Activated gamma-delta T cell treated with Interleukin-2 at 50 U/mL for 16 hours (primary cell): ENCODE data around the gene UBQLN4.
"Not testable (repeated sequence)": the region's sequence is repeated elsewhere in the genome, so short reads cannot be mapped to it uniquely, and the experiment has no call there.

ENCODE experiments used
- DNase-seq: peaks from one replicate; pipeline ENCODE4 v3.0.0-alpha.2; 2020

The UBQLN4 gene

DNA sequence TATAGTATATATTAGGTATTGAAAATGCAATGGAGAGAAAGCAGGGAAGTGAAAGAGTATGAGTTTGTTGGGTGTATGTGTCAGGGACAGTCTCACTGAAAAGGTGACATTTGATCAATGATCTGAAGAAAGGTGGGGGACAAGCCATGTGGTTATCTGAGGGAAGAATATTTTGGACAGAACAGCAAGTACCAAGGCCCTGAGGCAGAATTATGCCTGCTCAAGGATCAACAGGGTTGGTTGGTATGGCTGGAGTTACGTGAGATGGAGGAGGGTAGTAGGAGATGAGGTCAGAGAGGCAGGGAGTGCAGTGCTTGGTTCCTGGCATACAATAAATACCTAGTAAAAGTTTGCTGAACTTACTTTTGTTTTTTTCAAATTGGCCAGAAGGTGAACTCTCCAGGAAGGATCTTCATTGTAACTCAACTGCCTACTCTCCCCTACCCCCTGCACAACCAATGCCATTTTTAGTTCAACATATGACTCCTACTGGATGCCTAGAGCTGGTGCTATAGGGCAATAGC is 2.8 kb upstream of the UBQLN4 start:
- DNase-seq = no peak

- DNase-seq = no peak
Observed at GRCh38 chr1:156055281-156056048, 1.9 kb upstream of the UBQLN4 start.

DNA sequence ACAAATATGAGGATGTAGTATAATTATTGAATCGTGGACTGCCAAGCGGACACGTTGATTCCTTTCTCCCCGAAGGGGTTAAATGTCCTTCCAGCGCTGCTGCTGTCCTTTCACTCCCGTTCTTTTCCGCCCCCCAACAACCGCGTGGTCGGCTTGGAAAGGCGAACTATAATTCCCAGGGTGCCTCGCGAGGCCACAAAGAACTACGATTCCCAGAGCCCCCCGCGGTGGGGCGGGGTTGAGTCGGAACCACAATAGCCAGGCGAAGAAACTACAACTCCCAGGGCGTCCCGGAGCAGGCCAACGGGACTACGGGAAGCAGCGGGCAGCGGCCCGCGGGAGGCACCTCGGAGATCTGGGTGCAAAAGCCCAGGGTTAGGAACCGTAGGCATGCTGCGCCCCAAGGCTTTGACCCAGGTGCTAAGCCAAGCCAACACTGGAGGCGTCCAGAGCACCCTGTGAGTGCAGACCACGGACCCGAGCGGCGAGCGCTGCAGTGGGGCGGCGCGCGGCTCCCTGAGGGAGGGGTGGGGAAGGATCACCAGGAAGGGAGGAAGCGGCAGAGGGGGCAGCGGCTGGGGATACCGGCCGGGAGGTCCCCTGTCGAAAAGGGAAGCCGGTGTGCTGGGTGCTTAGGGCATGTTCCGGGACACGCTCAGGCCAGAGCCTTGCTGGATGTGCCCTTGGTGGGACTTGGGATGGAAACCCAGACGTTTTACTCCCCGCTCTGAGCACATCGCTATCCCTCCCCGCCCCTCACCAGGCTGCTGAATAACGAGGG is 1.1 kb upstream of the UBQLN4 start, which contains the start of gene LAMTOR2:
TSS of gene LAMTOR2 (plus strand) at position 283 of the 781 bp plus-strand sequence. CDS start at position 391, 108 bp downstream.
- DNase-seq = peak; percentile 95

DNA sequence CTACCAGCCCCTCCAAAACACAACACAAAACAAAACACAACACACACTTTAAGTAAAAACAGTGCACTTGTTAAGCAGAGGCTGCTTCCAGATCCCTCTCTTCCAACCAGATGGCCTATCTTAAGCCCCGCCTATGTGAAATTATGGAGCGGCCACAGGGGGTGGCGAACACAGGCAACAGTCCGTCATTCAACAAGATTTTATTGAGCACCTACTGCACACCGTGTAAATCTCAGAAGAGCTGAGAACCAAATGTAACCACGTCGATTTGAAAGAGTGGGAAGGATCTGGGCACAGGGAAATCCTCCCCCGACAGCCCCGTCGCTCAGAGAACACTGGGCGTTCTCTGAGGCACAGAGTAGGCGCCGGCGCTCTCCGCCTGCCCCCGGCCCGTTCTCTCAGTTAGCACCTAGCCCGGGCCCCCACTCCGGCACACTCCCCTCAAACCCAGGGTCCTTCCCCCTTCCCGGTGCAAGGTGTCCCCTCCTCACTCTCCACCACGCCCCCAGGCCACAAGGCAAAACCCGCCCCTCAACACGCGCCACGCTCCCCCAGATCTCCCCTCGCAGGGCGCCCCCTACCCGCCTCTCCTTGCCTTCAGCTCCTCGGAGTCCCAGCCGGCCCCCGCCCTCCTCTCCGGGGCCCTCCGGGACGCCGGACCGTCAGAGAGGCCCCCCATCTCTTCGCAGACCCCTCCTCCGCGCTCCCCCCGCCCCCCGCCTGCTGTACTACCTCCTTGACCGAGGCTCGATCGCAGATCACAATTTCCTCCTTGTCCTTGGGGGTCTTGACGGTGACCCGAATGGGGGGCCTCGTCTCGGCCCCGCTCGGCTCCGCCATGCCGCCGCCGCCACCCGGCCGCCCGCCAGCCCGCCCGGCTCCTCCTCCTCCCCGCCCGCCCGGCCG is 483 bp downstream of the UBQLN4 start:
- peak; percentile 62 for DNase-seq

GRCh38 chr1:156051011-156051725 is 2.4 kb downstream of the UBQLN4 start:
- DNase-seq = no peak

- DNase-seq = no peak
Observed at GRCh38 chr1:156050376-156050775, 3.2 kb downstream of the UBQLN4 start.

DNA sequence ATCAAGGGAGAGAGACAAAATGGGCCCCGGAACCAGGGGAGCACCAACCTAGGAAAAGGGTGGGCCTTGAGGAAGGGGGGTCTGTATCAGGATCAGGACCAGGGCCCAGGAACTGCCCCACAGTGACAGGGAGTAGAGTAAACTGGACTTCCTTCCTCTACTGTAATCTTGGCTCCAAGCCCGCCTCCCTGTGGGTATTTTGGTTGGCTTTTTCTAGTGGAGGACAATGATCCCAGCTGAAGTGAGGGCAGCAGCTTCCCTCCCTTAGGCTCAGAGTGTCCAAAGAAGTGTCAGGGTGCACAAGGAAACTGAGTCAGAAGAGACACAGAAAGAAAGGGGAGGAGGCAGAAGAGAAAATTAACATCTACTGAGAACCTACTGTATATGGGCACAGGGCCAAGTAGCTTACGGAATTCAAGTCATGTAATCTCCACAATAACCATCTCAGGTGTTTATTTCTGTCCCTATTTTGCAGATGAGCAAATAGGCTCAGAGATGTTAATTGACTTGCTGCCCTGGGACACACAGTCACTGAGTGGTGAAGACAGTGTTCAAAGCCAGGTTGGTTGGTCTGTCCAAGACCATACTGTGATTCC is 4.8 kb downstream of the UBQLN4 start:
- DNase-seq = no peak

DNA sequence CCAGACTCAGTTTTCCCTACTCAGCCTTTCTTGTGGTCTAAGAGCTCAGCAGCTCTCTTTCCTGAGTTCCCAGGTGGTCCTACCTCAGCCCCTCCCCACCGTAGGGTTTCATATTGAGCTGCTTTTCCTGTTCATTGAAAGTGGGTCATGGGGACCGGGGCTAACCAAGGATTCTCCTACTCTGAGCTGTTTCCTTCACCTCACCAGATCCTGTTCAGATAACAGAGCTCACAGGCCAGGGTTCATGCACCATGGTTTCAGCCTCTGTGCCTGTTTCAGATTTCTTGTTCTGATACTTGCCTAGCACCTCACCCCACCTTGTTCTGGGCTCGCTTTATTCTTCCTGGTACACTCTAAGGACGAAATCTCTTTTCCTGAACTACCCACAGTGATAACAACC is 8.5 kb downstream of the UBQLN4 start:
- no peak for DNase-seq

- no peak for DNase-seq
Observed at GRCh38 chr1:156042828-156043227, 10.8 kb downstream of the UBQLN4 start.

GRCh38 chr1:156034991-156035390 is 18.6 kb downstream of the UBQLN4 start:
- not testable (repeated sequence) for DNase-seq

- no peak for DNase-seq
Observed at GRCh38 chr1:156033011-156033410, 20.6 kb downstream of the UBQLN4 start.

GRCh38 chr1:156026588-156026987 is 27.0 kb downstream of the UBQLN4 start:
- no peak for DNase-seq

DNA sequence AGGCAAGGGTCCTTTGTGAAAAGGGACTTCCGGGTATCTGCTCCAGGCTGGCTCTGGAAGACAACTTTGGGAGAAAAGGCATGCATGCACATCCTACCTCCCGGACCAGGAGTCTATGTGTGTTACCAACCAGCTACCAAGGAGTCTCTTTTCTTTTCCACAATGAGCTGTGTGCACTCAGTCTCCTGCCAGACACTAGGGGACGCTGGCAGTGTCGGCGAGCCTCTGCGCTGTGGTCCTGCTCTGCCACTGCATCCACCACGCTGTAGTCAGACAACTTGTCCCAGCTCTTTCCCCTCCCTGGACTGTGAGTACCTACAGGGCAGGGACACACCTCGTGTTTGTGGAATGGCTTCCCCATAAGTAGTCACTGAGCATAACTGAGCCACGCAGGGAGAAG is 27.7 kb downstream of the UBQLN4 start:
- no peak for DNase-seq

DNA sequence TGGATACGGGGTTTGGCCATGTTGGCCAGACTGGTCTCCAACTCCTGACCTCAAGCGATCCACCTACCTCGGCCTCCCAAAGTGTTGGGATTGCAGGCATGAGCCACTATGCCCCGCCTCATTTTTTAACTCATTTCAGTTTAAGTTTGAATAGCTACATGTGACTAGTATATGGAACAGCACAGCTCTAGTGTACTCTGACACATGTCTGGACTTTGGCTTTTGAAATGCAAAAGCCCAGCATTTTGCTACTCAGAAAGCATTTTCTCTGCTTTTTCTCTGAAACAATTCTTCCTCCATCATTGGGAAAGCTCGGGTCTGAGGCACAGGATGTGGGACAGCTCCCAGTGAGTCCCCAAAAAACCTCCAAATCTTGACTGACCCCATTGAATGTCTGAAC is 28.8 kb downstream of the UBQLN4 start:
- DNase-seq = no peak

GRCh38 chr1:156021954-156022353 is 31.6 kb downstream of the UBQLN4 start:
- DNase-seq = no peak

DNA sequence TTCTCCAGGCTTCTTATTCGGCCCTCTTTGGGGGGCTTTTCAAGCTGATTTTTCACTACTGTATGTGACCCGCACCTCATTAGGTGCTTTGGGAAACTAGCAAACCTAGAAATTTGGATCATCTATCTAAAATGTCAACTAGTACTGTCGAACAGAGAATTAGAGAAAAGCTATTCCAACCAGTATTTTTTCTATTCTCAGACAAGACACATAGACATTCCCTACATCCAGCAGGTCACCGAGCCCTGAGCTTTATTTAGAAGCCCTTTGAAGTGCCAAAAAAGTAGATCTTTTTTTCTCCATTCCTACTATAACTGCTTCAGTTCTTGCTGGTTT is 32.5 kb downstream of the UBQLN4 start:
- no peak for DNase-seq

GRCh38 chr1:156020293-156021092 is 33.1 kb downstream of the UBQLN4 start, which contains the start of gene SSR2:
Gene SSR2, minus strand, starts transcription at chr1:156020951. Its CDS starts 784 bp downstream, at chr1:156020167.
- DNase-seq = peak; percentile 80

DNA sequence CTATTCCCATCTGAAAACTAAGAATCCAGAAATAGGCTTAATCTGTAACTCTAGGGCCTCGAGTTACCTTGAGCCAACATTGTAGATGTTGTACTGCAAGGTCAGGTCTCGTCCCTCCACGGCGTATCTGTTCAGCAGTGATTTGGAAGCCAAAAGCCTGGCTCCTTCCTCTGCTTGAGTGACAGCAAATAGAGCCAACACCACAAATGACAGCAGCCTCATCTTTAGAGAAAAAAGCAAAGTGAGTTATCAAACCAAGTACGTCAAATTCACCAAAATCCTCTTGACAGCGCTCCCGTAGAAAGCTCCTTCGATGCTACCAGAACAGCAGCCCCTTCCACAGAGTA is 33.7 kb downstream of the UBQLN4 start:
- no peak for DNase-seq

- DNase-seq = no peak
Observed at GRCh38 chr1:156014829-156015228, 38.8 kb downstream of the UBQLN4 start.

DNA sequence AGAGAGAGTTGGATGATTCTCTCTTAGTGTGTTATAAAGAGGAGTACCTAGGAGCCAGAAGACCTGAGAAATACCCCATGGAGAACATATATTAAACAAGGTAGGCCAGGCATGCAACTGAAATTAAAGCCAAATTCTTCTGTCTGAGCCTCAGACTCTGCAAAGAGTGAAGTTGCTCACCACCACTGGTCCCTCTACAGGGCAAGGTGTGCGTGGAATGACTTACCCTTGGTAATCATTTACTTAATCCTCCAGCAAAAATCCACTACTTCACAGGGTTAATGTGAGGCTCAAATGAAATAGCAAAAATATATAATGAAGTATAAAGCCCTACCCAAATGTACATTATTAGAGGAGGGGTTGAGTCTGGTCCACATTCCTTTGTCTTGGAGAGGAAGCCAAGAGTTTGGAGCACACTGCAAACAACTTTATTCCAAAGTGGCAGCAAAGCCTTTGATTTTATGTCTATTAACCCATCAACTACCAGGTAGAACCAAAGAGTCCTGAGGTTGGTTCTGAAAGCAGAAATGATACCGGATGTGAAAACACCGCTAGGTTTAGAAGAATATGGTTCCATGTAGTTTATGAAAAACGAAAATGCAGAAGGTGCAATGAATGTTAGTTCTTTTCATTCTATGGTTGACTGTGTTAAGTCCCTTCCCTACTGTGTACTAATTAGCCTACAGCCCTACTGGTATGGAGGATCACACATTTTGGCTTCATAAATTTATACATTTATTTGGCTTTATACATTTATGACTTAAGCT is 41.4 kb downstream of the UBQLN4 start:
- no peak for DNase-seq
